ENCODE results near the gene IL2RA. TPM values are rescaled to one million over a fixed set of nuclear protein-coding genes. Genes with fewer than 3 reads are reported as not detected.
A peak's percentile ranks its signal among the peaks of the same experiment; 100 is the strongest.

Gene IL2RA
- total RNA-seq, 3 donors from 2014 or later (not counting 1 experiment from before 2014, with no cell fraction given), result 3.4 to 11.2 (median 3.7) TPM

DNA sequence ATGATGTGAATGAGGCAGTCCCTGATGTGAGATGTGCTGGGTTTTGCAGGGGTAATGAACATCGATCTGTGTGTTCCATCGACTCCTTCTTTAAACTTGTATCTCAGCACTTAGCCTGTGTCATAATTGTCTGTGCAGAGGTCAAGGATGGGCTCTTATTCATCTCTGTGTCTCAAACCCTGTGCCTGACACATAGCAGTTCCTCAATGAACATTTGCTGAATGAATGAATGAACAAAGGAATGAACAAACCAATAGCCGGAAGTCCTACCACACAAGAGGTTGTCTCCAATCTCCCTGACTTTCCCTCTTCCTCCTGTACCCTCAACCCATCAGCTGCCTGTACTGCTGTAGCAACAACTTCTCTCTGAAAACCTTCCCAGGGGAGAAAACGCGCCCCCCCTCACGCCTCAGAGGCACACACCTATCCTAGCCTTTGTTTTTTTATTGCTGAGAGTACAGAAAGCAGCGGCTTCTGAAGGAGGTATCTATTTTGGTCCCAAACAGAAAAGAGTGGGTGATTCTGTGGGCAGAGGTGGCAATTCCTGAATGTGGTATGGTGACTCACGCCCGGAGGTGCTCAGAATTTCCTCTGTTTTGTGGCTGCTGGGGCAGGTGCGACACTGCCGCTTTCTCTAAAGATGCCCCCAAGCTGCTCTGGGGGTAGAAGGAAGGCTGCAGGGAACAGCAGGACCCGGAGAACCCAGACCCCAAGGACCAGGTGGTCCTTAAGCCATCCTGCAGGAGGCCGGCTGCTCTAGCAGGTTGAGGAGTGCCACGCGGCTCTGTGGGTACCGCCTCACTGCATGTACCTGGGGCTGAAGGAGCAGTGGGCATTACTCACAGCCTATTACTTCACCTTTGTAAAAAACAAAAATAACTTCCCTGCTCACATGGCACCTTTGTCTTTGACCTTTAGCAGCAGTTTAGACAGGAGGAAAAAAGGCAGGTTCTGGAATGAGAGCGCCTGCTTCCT lies 9.6 kb downstream of the IL2RA start:
- TF ChIP-seq, protein P1, sequence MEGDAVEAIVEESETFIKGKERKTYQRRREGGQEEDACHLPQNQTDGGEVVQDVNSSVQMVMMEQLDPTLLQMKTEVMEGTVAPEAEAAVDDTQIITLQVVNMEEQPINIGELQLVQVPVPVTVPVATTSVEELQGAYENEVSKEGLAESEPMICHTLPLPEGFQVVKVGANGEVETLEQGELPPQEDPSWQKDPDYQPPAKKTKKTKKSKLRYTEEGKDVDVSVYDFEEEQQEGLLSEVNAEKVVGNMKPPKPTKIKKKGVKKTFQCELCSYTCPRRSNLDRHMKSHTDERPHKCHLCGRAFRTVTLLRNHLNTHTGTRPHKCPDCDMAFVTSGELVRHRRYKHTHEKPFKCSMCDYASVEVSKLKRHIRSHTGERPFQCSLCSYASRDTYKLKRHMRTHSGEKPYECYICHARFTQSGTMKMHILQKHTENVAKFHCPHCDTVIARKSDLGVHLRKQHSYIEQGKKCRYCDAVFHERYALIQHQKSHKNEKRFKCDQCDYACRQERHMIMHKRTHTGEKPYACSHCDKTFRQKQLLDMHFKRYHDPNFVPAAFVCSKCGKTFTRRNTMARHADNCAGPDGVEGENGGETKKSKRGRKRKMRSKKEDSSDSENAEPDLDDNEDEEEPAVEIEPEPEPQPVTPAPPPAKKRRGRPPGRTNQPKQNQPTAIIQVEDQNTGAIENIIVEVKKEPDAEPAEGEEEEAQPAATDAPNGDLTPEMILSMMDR (IDR thresholded peaks at IDR 0.05), result no peak
- 15% methylated on average over 14 of the region's 17 CpGs for WGBS (ENCODE audit: insufficient coverage)
- intact Hi-C loops (cut with micrococcal nuclease), result loop anchor here (1.0 to 2.0 kb wide), 3 partner anchors 10 to 76 kb away; partner anchors contain the start of genes IL15RA and IL2RA
- Mint-ChIP-seq H3K27me3 (ENCODE audit: low read depth in 2 of 2) (peaks cover 6% of the 10 kb centered on the region in 2 donors), H3K27ac (peak overlapping the region; percentile 92 to 99), H3K4me3 (peak overlapping the region; percentile 91), H3K4me1 (peaks cover 53 to 55% of the 10 kb centered on the region in 2 donors), H3K9me3 (no peaks in the 10 kb centered on the region), H3K36me3 (no peaks in the 10 kb centered on the region)
- H3K4me1 ChIP-seq (ENCODE audit: control insufficient read depth, insufficient read depth, low read length), result peaks cover 55% of the 10 kb centered on the region
- no peaks in the 10 kb centered on the region for H3K27me3 ChIP-seq (ENCODE audit: control insufficient read depth, insufficient read depth, low read length)
- H3K4me3 ChIP-seq (ENCODE audit: low read length), result peak overlapping the region; percentile 5
- peak overlapping the region; percentile 73 for H3K27ac ChIP-seq (ENCODE audit: low read length)
- DNase-seq, result peak; percentile 74 to 89
- H3K36me3 ChIP-seq (ENCODE audit: control insufficient read depth, insufficient read depth, low read length), result no peaks in the 10 kb centered on the region
- peak; percentile 45 to 46 (median 46) for ATAC-seq
- H3K9me3 ChIP-seq (ENCODE audit: control insufficient read depth, insufficient read depth, low read length), result no peaks in the 10 kb centered on the region

DNA sequence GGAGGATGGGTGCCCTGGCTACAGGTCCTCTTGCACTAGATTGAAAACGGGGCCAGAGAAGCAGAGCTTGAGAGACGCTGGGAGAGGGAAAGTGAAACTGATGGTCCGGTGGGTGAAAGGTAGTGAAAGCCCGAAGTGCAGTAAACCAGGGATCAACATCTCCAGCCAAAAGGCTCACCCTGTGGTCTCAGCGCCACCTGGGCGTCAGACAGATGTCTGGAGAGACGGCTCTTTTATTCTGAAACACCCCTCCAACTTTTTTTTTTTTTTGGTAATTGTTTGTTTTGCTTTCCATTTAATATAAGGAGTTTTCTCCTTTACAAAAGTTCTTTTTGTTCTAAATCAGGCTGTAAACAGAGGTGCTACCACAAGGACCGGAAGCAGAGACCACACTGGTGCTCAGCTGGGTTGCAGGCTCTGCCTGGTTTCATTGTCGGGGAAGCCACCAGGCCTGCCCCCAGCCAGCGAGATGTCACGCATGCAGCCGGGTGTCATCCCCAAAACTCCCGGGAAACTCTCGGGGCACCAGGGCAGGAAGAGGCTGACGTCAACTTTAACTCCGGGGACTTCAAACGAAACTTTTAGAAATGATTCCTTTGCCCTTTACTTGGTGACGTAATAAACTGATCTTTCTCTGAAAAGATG lies 11.2 kb downstream of the IL2RA start:
- Histone ChIP-seq H3K27ac (ENCODE audit: low read length) (peak overlapping the region; percentile 74), H3K4me1 (ENCODE audit: control insufficient read depth, insufficient read depth, low read length) (peaks cover 55% of the 10 kb centered on the region), H3K36me3 (ENCODE audit: control insufficient read depth, insufficient read depth, low read length) (no peaks in the 10 kb centered on the region), H3K9me3 (ENCODE audit: control insufficient read depth, insufficient read depth, low read length) (no peaks in the 10 kb centered on the region), H3K27me3 (ENCODE audit: control insufficient read depth, insufficient read depth, low read length) (no peaks in the 10 kb centered on the region), H3K4me3 (ENCODE audit: low read length) (peak overlapping the region; percentile 29)
- ATAC-seq (peak; percentile 71 to 88 (median 86)), DNase-seq (peak; percentile 87 to 98)
- H3K4me1 Mint-ChIP-seq, result peaks cover 55 to 56% of the 10 kb centered on the region in 2 donors
- peaks cover 0 to 6% of the 10 kb centered on the region in 2 donors for H3K27me3 Mint-ChIP-seq (ENCODE audit: low read depth in 2 of 2)
- peak overlapping the region; percentile 92 to 99 for H3K27ac Mint-ChIP-seq
- H3K4me3 Mint-ChIP-seq, result peak overlapping the region; percentile 96
- H3K36me3 Mint-ChIP-seq, result no peaks in the 10 kb centered on the region
- WGBS (ENCODE audit: insufficient coverage), result 0% methylated on average over 15 of the region's 18 CpGs
- no peaks in the 10 kb centered on the region for H3K9me3 Mint-ChIP-seq
- TF ChIP-seq, protein P1 (IDR thresholded peaks at IDR 0.05), result no peak
- intact Hi-C loops (cut with micrococcal nuclease), result loop anchor here (1.0 kb wide), 1 partner anchor 37 kb away; no protein-coding TSS in a partner anchor

DNA sequence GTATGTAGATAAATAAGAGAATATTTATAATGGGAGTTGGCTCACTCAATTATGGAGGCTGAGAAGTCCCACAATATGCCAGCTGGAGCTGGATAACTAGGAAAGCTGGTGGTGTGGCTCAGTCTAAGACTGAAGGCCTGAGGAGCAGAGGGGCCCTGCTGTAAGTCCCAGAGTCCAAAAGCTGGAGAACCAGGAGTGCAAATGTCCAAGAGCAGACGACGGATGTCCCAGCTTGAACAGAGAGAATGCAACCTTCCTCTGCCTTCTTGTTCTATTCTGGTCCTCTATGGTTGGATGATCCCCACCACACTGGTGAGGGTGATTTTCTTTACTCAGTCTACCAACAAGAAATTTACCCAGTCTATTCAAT lies 13.2 kb downstream of the IL2RA start:
- ATAC-seq, result no peak

More for the DNA sequence above, 13.2 kb downstream of the IL2RA start:
- intact Hi-C loops (cut with micrococcal nuclease), result no loop called here
- Histone ChIP-seq H3K4me1 (ENCODE audit: control insufficient read depth, insufficient read depth, low read length) (peaks cover 70% of the 10 kb centered on the region), H3K9me3 (ENCODE audit: control insufficient read depth, insufficient read depth, low read length) (no peaks in the 10 kb centered on the region), H3K27ac (ENCODE audit: low read length) (no peak overlapping the region), H3K4me3 (ENCODE audit: low read length) (no peak overlapping the region), H3K36me3 (ENCODE audit: control insufficient read depth, insufficient read depth, low read length) (no peaks in the 10 kb centered on the region), H3K27me3 (ENCODE audit: control insufficient read depth, insufficient read depth, low read length) (no peaks in the 10 kb centered on the region)
- no peak for DNase-seq
- WGBS (ENCODE audit: insufficient coverage), result 72% methylated on average over 2 of the region's 2 CpGs
- H3K36me3 Mint-ChIP-seq, result no peaks in the 10 kb centered on the region
- peaks cover 48 to 57% of the 10 kb centered on the region in 2 donors for H3K4me1 Mint-ChIP-seq
- no peaks in the 10 kb centered on the region for H3K9me3 Mint-ChIP-seq
- H3K4me3 Mint-ChIP-seq, result no peak overlapping the region
- peak overlapping the region in 1 of 2 donors; percentile 92 for H3K27ac Mint-ChIP-seq
- peaks cover 0 to 11% of the 10 kb centered on the region in 2 donors for H3K27me3 Mint-ChIP-seq (ENCODE audit: low read depth in 2 of 2)
- TF ChIP-seq, protein P1 (IDR thresholded peaks at IDR 0.05), result no peak

Measured in natural killer cell (primary cell).